ENCODE measurements around the gene CFAP119.
A peak's percentile ranks its signal among the peaks of the same experiment; 100 is the strongest.

The CFAP119 gene

GRCh38 chr16:30785126-30786106, 23.6 kb upstream of the CFAP119 start:
- no peak for DNase-seq (ENCODE audit: low read depth in 2 of 2)
- TF ChIP-seq CTCF (IDR thresholded peaks at IDR 0.05; ENCODE audit: low read depth, low read length) = no peak
- peak overlapping the region; percentile 75 to 95 for H3K4me3 ChIP-seq (replicated peaks in 1 of 2; ENCODE audit: low read depth in 2 of 2, low read length in 2 of 2)

GRCh38 chr16:30784215-30784614, 22.4 kb upstream of the CFAP119 start:
- no peak for TF ChIP-seq CTCF (IDR thresholded peaks at IDR 0.05; ENCODE audit: low read depth, low read length)
- H3K4me3 ChIP-seq (replicated peaks in 1 of 2; ENCODE audit: low read depth in 2 of 2, low read length in 2 of 2) = no peak overlapping the region
- no peak for DNase-seq (ENCODE audit: low read depth in 2 of 2)

- no peak for DNase-seq (ENCODE audit: low read depth in 2 of 2)
- no peak overlapping the region for H3K4me3 ChIP-seq (replicated peaks in 1 of 2; ENCODE audit: low read depth in 2 of 2, low read length in 2 of 2)
- TF ChIP-seq CTCF (IDR thresholded peaks at IDR 0.05; ENCODE audit: low read depth, low read length) = no peak
These were observed 21.6 kb upstream of the CFAP119 start for GRCh38 chr16:30783280-30784109.

- H3K4me3 ChIP-seq (replicated peaks in 1 of 2; ENCODE audit: low read depth in 2 of 2, low read length in 2 of 2) = no peak overlapping the region
- no peak for TF ChIP-seq CTCF (IDR thresholded peaks at IDR 0.05; ENCODE audit: low read depth, low read length)
- DNase-seq (ENCODE audit: low read depth in 2 of 2) = no peak
These were observed 20.8 kb upstream of the CFAP119 start for GRCh38 chr16:30782486-30783279.

GRCh38 chr16:30780549-30780948, 18.7 kb upstream of the CFAP119 start:
- no peak for DNase-seq (ENCODE audit: low read depth in 2 of 2)
- no peak overlapping the region for H3K4me3 ChIP-seq (replicated peaks in 1 of 2; ENCODE audit: low read depth in 2 of 2, low read length in 2 of 2)

More at GRCh38 chr16:30780549-30780948, 18.7 kb upstream of the CFAP119 start:
- TF ChIP-seq CTCF (IDR thresholded peaks at IDR 0.05; ENCODE audit: low read depth, low read length) = no peak

All from cardiac fibroblast (primary cell).